SH-SY5Y (cell line): ENCODE measurements around the gene CLHC1.

Experiments used
- GATA2 ChIP-seq: IDR thresholded peaks from 2 replicates; pipeline ENCODE4 v1.6.1; 2011; ENCODE audit warnings: mild to moderate bottlenecking, low read depth, low read length
- GATA3 ChIP-seq: IDR thresholded peaks from 2 replicates; pipeline ENCODE4 v1.6.1; 2011; ENCODE audit warnings: low read depth, mild to moderate bottlenecking, low read length, moderate library complexity

GRCh38 chr2:55140316-55141219 lies 91.5 kb downstream of the CLHC1 start:
- TF ChIP-seq GATA2 (no peak), GATA3 (no peak)
